ENCODE data around the gene ADTRP. TPM values are rescaled to one million over a fixed set of nuclear protein-coding genes. Genes with fewer than 3 reads are reported as not detected.

Gene ADTRP
- polyA plus RNA-seq, 1 donor (not counting 4 experiments of a cell fraction or from before 2014, with no cell fraction given): 16.7 TPM

- dilution Hi-C loops (cut with MboI; ENCODE audit: extremely low pct_ligation_motif_present, low sequenced_read_pairs): no loop called here
These were observed 31.6 kb downstream of the ADTRP start for GRCh38 chr6:11747021-11747420.

GRCh38 chr6:11744753-11745152 is 33.9 kb downstream of the ADTRP start:
- no peaks in the 10 kb centered on the region for H3K9me1 ChIP-seq (ENCODE audit: control insufficient read depth, extremely low read depth, insufficient read depth, low read length)
- no peaks in the 10 kb centered on the region for H3K4me1 ChIP-seq (ENCODE audit: control insufficient read depth, extremely low read depth, insufficient read depth, low read length)
- FAIRE-seq (no peak), DNase-seq (ENCODE audit: low read depth, low spot score) (no peak)
- no peak overlapping the region for H3K27ac ChIP-seq (ENCODE audit: control insufficient read depth, insufficient read depth, low read length)
- no peaks in the 10 kb centered on the region for H3K79me2 ChIP-seq (ENCODE audit: control insufficient read depth, insufficient read depth, low read length)
- no peaks in the 10 kb centered on the region for H3K27me3 ChIP-seq (ENCODE audit: control insufficient read depth, extremely low read depth, insufficient read depth, low read length)
- dilution Hi-C loops (cut with MboI; ENCODE audit: extremely low pct_ligation_motif_present, low sequenced_read_pairs): no loop called here
- H2AFZ ChIP-seq (ENCODE audit: control insufficient read depth, low read length): no peak overlapping the region
- no peak overlapping the region for H3K4me3 ChIP-seq (ENCODE audit: control insufficient read depth in 2 of 3, extremely low read depth in 1 of 3, insufficient read depth in 2 of 3, low read depth in 1 of 3, low read length in 3 of 3)
- no peaks in the 10 kb centered on the region for H4K20me1 ChIP-seq (ENCODE audit: control insufficient read depth, extremely low read depth, insufficient read depth, low read length)
- no peaks in the 10 kb centered on the region for H3K9me3 ChIP-seq (ENCODE audit: control insufficient read depth, low read depth, low read length)
- no peak overlapping the region for H3K9ac ChIP-seq (ENCODE audit: control insufficient read depth, extremely low read depth, insufficient read depth, low read length)
- TF ChIP-seq CTCF (optimal IDR thresholded peaks at IDR 0.05 in 1 of 3, IDR thresholded peaks at IDR 0.05 in 1 of 3, conservative IDR thresholded peaks at IDR 0.05 in 1 of 3; ENCODE audit: extremely low read depth in 1 of 3, insufficient read depth in 2 of 3, low read length in 3 of 3) (no peak), EZH2 (IDR thresholded peaks at IDR 0.05; ENCODE audit: low read length) (no peak)
- H3K4me2 ChIP-seq (ENCODE audit: control insufficient read depth, extremely low read depth, insufficient read depth, low read depth, low read length): no peak overlapping the region
- peaks cover 0 to 5% of the 10 kb centered on the region in 2 experiments for H3K36me3 ChIP-seq (ENCODE audit: control insufficient read depth in 2 of 2, extremely low read depth in 1 of 2, insufficient read depth in 2 of 2, low read length in 2 of 2)

More at GRCh38 chr6:11747021-11747420, 31.6 kb downstream of the ADTRP start:
- Histone ChIP-seq H3K36me3 (ENCODE audit: control insufficient read depth in 2 of 2, extremely low read depth in 1 of 2, insufficient read depth in 2 of 2, low read length in 2 of 2) (peaks cover 0 to 5% of the 10 kb centered on the region in 2 experiments), H3K9me3 (ENCODE audit: control insufficient read depth, low read depth, low read length) (no peaks in the 10 kb centered on the region), H4K20me1 (ENCODE audit: control insufficient read depth, extremely low read depth, insufficient read depth, low read length) (no peaks in the 10 kb centered on the region), H3K4me3 (ENCODE audit: control insufficient read depth in 2 of 3, extremely low read depth in 1 of 3, insufficient read depth in 2 of 3, low read depth in 1 of 3, low read length in 3 of 3) (no peak overlapping the region), H3K4me2 (ENCODE audit: control insufficient read depth, extremely low read depth, insufficient read depth, low read depth, low read length) (no peak overlapping the region), H3K79me2 (ENCODE audit: control insufficient read depth, insufficient read depth, low read length) (no peaks in the 10 kb centered on the region), H3K9me1 (ENCODE audit: control insufficient read depth, extremely low read depth, insufficient read depth, low read length) (no peaks in the 10 kb centered on the region), H3K4me1 (ENCODE audit: control insufficient read depth, extremely low read depth, insufficient read depth, low read length) (no peaks in the 10 kb centered on the region), H3K27me3 (ENCODE audit: control insufficient read depth, extremely low read depth, insufficient read depth, low read length) (no peaks in the 10 kb centered on the region), H2AFZ (ENCODE audit: control insufficient read depth, low read length) (no peak overlapping the region), H3K27ac (ENCODE audit: control insufficient read depth, insufficient read depth, low read length) (no peak overlapping the region), H3K9ac (ENCODE audit: control insufficient read depth, extremely low read depth, insufficient read depth, low read length) (no peak overlapping the region)
- TF ChIP-seq EZH2 (IDR thresholded peaks at IDR 0.05; ENCODE audit: low read length): no peak
- TF ChIP-seq CTCF (optimal IDR thresholded peaks at IDR 0.05 in 1 of 3, IDR thresholded peaks at IDR 0.05 in 1 of 3, conservative IDR thresholded peaks at IDR 0.05 in 1 of 3; ENCODE audit: extremely low read depth in 1 of 3, insufficient read depth in 2 of 3, low read length in 3 of 3): no peak
- FAIRE-seq (no peak), DNase-seq (ENCODE audit: low read depth, low spot score) (no peak)
